Measurements from ENCODE around the gene TRIM9.

TRIM9 gene

GRCh38 chr14:51044961-51045360 is 49.9 kb downstream of the TRIM9 start:
- no peak for DNase-seq

- no peak for DNase-seq
These were observed 53.0 kb downstream of the TRIM9 start for GRCh38 chr14:51041883-51042282.

- no peak for DNase-seq
These were observed 53.8 kb downstream of the TRIM9 start for GRCh38 chr14:51041108-51041531.

- no peak for DNase-seq
These were observed 55.7 kb downstream of the TRIM9 start for GRCh38 chr14:51039252-51039651.

GRCh38 chr14:51035611-51036192 is 59.2 kb downstream of the TRIM9 start:
- no peak for DNase-seq

- DNase-seq: no peak
These were observed 65.8 kb downstream of the TRIM9 start for GRCh38 chr14:51028851-51029754.

GRCh38 chr14:51028361-51028760 is 66.5 kb downstream of the TRIM9 start:
- DNase-seq: no peak

GRCh38 chr14:51024377-51024776 is 70.5 kb downstream of the TRIM9 start:
- no peak for DNase-seq

- no peak for DNase-seq
These were observed 70.9 kb downstream of the TRIM9 start for GRCh38 chr14:51023964-51024363.

GRCh38 chr14:51022769-51023168 is 72.1 kb downstream of the TRIM9 start:
- DNase-seq: no peak

GRCh38 chr14:51020024-51020710 is 74.7 kb downstream of the TRIM9 start:
- no peak for DNase-seq

GRCh38 chr14:51019089-51019488 is 75.8 kb downstream of the TRIM9 start:
- DNase-seq: no peak

GRCh38 chr14:51018521-51018920 is 76.4 kb downstream of the TRIM9 start:
- no peak for DNase-seq

GRCh38 chr14:51014625-51015024 is 80.3 kb downstream of the TRIM9 start:
- no peak for DNase-seq

- no peak for DNase-seq
These were observed 80.8 kb downstream of the TRIM9 start for GRCh38 chr14:51014086-51014485.

GRCh38 chr14:51012055-51012454 is 82.8 kb downstream of the TRIM9 start:
- DNase-seq: no peak

- DNase-seq: no peak
These were observed 86.5 kb downstream of the TRIM9 start for GRCh38 chr14:51008446-51008845.

GRCh38 chr14:51006781-51007211 is 88.1 kb downstream of the TRIM9 start:
- DNase-seq: no peak

GRCh38 chr14:51006324-51006723 is 88.6 kb downstream of the TRIM9 start:
- DNase-seq: no peak

GRCh38 chr14:51004801-51005526 is 89.9 kb downstream of the TRIM9 start:
- DNase-seq: no peak

- no peak for DNase-seq
These were observed 90.5 kb downstream of the TRIM9 start for GRCh38 chr14:51004352-51004800.

GRCh38 chr14:51002406-51002999 is 92.4 kb downstream of the TRIM9 start:
- DNase-seq: no peak

GRCh38 chr14:51000566-51000965 is 94.3 kb downstream of the TRIM9 start:
- no peak for DNase-seq
